Measurements from ENCODE around the gene ADAMTS8.

DNA sequence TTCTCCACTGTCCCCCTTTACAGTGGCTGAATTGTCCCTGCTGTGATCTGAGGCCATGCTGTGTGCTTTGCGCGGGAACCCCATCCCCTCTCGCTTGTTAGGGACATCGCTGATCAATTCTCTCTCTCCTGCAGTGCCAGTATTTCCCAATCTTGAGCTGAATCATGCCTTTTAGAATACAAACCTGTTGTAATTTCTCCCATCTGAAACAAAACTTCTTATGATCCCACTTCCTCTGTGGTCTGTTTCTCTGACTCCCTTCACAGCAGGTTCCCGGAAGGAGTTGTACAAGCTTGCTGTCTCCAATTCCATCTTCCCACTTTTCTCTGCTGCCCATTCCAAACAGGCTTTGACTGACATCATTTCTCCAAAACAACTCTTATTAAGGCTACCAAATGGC is 36.9 kb upstream of the ADAMTS8 start:
- TF ChIP-seq NFIC (IDR thresholded peaks at IDR 0.05), result no peak
- TF ChIP-seq EP300 (IDR thresholded peaks at IDR 0.05; ENCODE audit: borderline replicate concordance), result no peak
- TF ChIP-seq TCF12 (IDR thresholded peaks at IDR 0.05; ENCODE audit: low read depth), result no peak
- TF ChIP-seq, protein P1, sequence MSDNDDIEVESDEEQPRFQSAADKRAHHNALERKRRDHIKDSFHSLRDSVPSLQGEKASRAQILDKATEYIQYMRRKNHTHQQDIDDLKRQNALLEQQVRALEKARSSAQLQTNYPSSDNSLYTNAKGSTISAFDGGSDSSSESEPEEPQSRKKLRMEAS (IDR thresholded peaks at IDR 0.05), result no peak
- no peak for TF ChIP-seq CEBPB (IDR thresholded peaks at IDR 0.05)

Measured in Ishikawa (cell line).